SK-N-MC (cell line): ENCODE data around the gene TREML2.
A peak's percentile ranks its signal among the peaks of the same experiment; 100 is the strongest.

Experiments used
- DNase-seq: peaks from one replicate; pipeline ENCODE4 v3.0.0-alpha.2; 2011; ENCODE audit warnings: low read depth, low spot score
- H3K27ac ChIP-seq: fragments of 200-600 bp; sonication (generic); 2 replicates; pipeline ENCODE4 v1.5.1; 2016; ENCODE audit warnings: mixed run types
- H3K36me3 ChIP-seq: fragments of 200-600 bp; sonication (generic); 2 replicates; pipeline ENCODE4 v1.6.1; 2017; ENCODE audit warnings: antibody characterized with exemption, low read length, mixed read lengths; ENCODE audit not compliant: insufficient read depth
- H3K4me3 ChIP-seq: fragments of 200-600 bp; sonication (generic); 2 replicates; pipeline ENCODE4 v1.5.1; 2016
- H3K9ac ChIP-seq: fragments of 200-600 bp; sonication (generic); 2 replicates; pipeline ENCODE4 v1.8.0; 2017; ENCODE audit warnings: mixed run types, mixed read lengths; ENCODE audit not compliant: insufficient read length
- H3K9me3 ChIP-seq: fragments of 200-600 bp; sonication (generic); 2 replicates; pipeline ENCODE4 v1.6.1; 2017; ENCODE audit warnings: low read depth, mild to moderate bottlenecking, antibody characterized with exemption, low read length, moderate library complexity, mixed read lengths
- EZH2 ChIP-seq: fragments of 200-600 bp; sonication (generic); IDR thresholded peaks from one replicate; pipeline ENCODE4 v1.6.1; 2017; ENCODE audit warnings: antibody characterized with exemption
- FOXP2 ChIP-seq: optimal IDR thresholded peaks from 2 replicates; pipeline ENCODE3; 2011; ENCODE audit warnings: mild to moderate bottlenecking, moderate library complexity; ENCODE audit not compliant: insufficient read depth; ENCODE audit errors: extremely low read length, control extremely low read depth
- POLR2AphosphoS5 ChIP-seq: IDR thresholded peaks from 2 replicates; pipeline ENCODE4 v1.6.1; 2012; ENCODE audit warnings: mild to moderate bottlenecking, low read depth, low read length, borderline replicate concordance

TREML2 gene

GRCh38 chr6:41153451-41153850 is 47.5 kb downstream of the TREML2 start:
- DNase-seq, result peak; percentile 64
- H3K27ac ChIP-seq, result no peak overlapping the region
- no peak overlapping the region for H3K9ac ChIP-seq
- H3K4me3 ChIP-seq, result no peak overlapping the region
- H3K9me3 ChIP-seq, result no peaks in the 10 kb centered on the region
- H3K36me3 ChIP-seq, result no peaks in the 10 kb centered on the region
- no peak for TF ChIP-seq EZH2
- peak; percentile 17; the same call in 1 of the 2 replicates for TF ChIP-seq POLR2AphosphoS5

- TF ChIP-seq POLR2AphosphoS5 (no peak), EZH2 (no peak), FOXP2 (no peak)
- no peak for DNase-seq
- Histone ChIP-seq H3K4me3 (no peak overlapping the region), H3K9me3 (no peaks in the 10 kb centered on the region), H3K36me3 (no peaks in the 10 kb centered on the region), H3K27ac (no peak overlapping the region), H3K9ac (no peak overlapping the region)
Observed at GRCh38 chr6:41150671-41151070, 50.3 kb downstream of the TREML2 start.

DNA sequence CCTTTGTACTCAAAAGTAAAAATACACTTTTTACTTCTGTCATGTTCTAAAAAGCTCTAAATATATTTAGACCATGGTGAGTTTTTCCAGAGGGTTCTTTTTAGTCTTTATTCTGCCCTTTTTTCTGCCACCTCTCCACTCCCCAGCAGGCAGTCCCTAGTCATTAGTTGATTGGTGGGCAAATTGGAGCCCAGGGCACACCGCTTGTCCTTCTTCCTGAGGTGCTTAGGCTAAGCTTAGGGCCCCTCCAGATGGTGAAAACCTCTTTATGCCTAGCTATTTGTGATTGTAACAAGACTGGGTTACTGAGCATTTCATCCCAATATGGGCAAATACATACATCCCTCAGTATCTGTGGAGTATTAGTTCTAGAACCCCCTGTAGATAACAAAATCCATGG is 53.0 kb downstream of the TREML2 start:
- H3K4me3 ChIP-seq, result no peak overlapping the region
- TF ChIP-seq FOXP2, result no peak
- no peak for TF ChIP-seq EZH2
- no peak for TF ChIP-seq POLR2AphosphoS5
- no peak overlapping the region for H3K27ac ChIP-seq
- H3K9ac ChIP-seq, result no peak overlapping the region
- no peaks in the 10 kb centered on the region for H3K36me3 ChIP-seq
- no peaks in the 10 kb centered on the region for H3K9me3 ChIP-seq
- DNase-seq, result no peak
